Kidney (tissue), 14 donors: Measurements from ENCODE around the gene EEF1G. TPM values are rescaled to one million over a fixed set of nuclear protein-coding genes. Genes with fewer than 3 reads are reported as not detected.

Source experiments
- DNase-seq, 5 donors: peaks; one replicate each; pipeline ENCODE4 v3.0.0-alpha.2; 2013 to 2020
- FAIRE-seq: peaks from 2 replicates; lab custom pipeline; 2012; peaks lifted over from hg19 to GRCh38; lab: Jason Lieb, UNC
- H3K27ac ChIP-seq, 2 donors: one replicate each; pipeline ENCODE4 v1.7.0; 2013; ENCODE audit warnings: low read depth in 2 of 2, low read length in 2 of 2, inconsistent platforms in 1 of 2
- H3K27me3 ChIP-seq: one replicate; pipeline ENCODE4 v1.7.1; 2013; ENCODE audit warnings: low read length, inconsistent platforms; ENCODE audit not compliant: control insufficient read depth, insufficient read depth
- H3K36me3 ChIP-seq, 3 donors: one replicate each; pipeline versions ENCODE4 v1.7.0 to v1.7.1; 2013; ENCODE audit warnings: low read length in 3 of 3, control low read depth in 1 of 3, inconsistent platforms in 1 of 3; ENCODE audit not compliant: insufficient read depth in 3 of 3, control insufficient read depth in 2 of 3
- H3K4me1 ChIP-seq, 3 donors: one replicate each; pipeline versions ENCODE4 v1.7.0 to v1.7.1; 2013; ENCODE audit warnings: low read length in 3 of 3, inconsistent platforms in 1 of 3, low read depth in 1 of 3; ENCODE audit not compliant: control insufficient read depth in 2 of 3, insufficient read depth in 2 of 3
- H3K4me3 ChIP-seq, 3 donors: one replicate each; pipeline versions ENCODE4 v1.7.0 to v1.8.1; 2013; ENCODE audit warnings: low read length in 3 of 3, control low read depth in 1 of 3, inconsistent platforms in 1 of 3
- H3K9ac ChIP-seq, 3 donors: one replicate each; pipeline versions ENCODE4 v1.7.0 to v1.7.1; 2013; ENCODE audit warnings: low read length in 3 of 3, control low read depth in 1 of 3, inconsistent platforms in 1 of 3
- H3K9me3 ChIP-seq, 3 donors: one replicate each; pipeline versions ENCODE4 v1.7.0 to v1.7.1; 2013; ENCODE audit warnings: low read length in 3 of 3, control low read depth in 1 of 3, inconsistent platforms in 1 of 3; ENCODE audit not compliant: control insufficient read depth in 2 of 3, insufficient read depth in 1 of 3
- CTCF ChIP-seq: IDR thresholded peaks from 3 replicates; pipeline ENCODE4 v1.5.1; 2012; ENCODE audit warnings: mild to moderate bottlenecking, moderate library complexity, borderline replicate concordance; ENCODE audit not compliant: insufficient read depth; ENCODE audit errors: extremely low read depth
- intact Hi-C: fragments of 100-400 bp; cut with DNase I; formaldehyde crosslinking; loops from one replicate; pipeline ENCODE4 v1.11.1; 2022
- polyA plus RNA-seq: library from polyadenylated mRNA; stranded (reverse); fragments of 350-450 nt; fragmentation: Illumina TruSeq; extraction: RNeasy Lipid Tissue Mini Kit (QIAGEN cat#74804); gene quantifications from one replicate; pipeline ENCODE4 v1.2.3, GENCODE V29; 2014; ENCODE audit warnings: low read depth, low replicate concordance; ENCODE audit not compliant: insufficient read depth
- total RNA-seq: library from RNA; stranded (reverse); fragmentation: NEBNext Ultra II Directional; extraction: Animal tissue kit (Norgen Biotek cat#: 25700); gene quantifications from one replicate; pipeline ENCODE4 v1.2.1, GENCODE V29; 2021
- donor health status: control.
- donor health status: control.
- donor health status: control.
- donor health status: control.
- donor health status: control.
- donor health status: DM: yes; HTN: yes; CAD: no.
- donor health status: Normal renal cell carcinoma (clear cell type).

The EEF1G gene
- total and polyA plus RNA-seq, 2 donors from 2014 or later = 1,136 to 1,809 TPM

GRCh38 chr11:62602141-62603071 is 28.7 kb upstream of the EEF1G start:
- no peak for FAIRE-seq

GRCh38 chr11:62601372-62602140 is 27.9 kb upstream of the EEF1G start, which contains the start of gene MTA2:
MTA2 (minus strand) TSS chr11:62601865; CDS start chr11:62601450, 415 bp downstream.
- Histone ChIP-seq H3K27me3 (no peaks in the 10 kb centered on the region), H3K36me3 (peaks cover 6 to 29% (median 21%) of the 10 kb centered on the region in 3 donors), H3K4me1 (peaks cover 5 to 18% (median 17%) of the 10 kb centered on the region in 3 donors), H3K9ac (peak within 1 kb of the TSS; percentile 74 to 79 (median 74)), H3K9me3 (no peaks in the 10 kb centered on the region), H3K27ac (peak within 1 kb of the TSS; percentile 91 to 93), H3K4me3 (peak within 1 kb of the TSS; percentile 64 to 77 (median 70))
- no peak for TF ChIP-seq CTCF
- peak; percentile 99 to 100 (median 100) for DNase-seq
- FAIRE-seq = peak; percentile 90
- intact Hi-C loops = no loop called here

More at GRCh38 chr11:62602141-62603071, 28.7 kb upstream of the EEF1G start:
- no peak for TF ChIP-seq CTCF
- H3K4me3 ChIP-seq = peak overlapping the region; percentile 52 to 77 (median 61)
- peaks cover 5 to 18% (median 17%) of the 10 kb centered on the region in 3 donors for H3K4me1 ChIP-seq
- H3K36me3 ChIP-seq = peaks cover 6 to 23% (median 17%) of the 10 kb centered on the region in 3 donors
- H3K27ac ChIP-seq = peak overlapping the region; percentile 69 to 93
- peak overlapping the region in 2 of 3 donors; percentile 27 to 67 for H3K9ac ChIP-seq
- intact Hi-C loops = no loop called here
- peak; percentile 61 to 93 (median 87) for DNase-seq
- H3K27me3 ChIP-seq = no peaks in the 10 kb centered on the region
- H3K9me3 ChIP-seq = no peaks in the 10 kb centered on the region

GRCh38 chr11:62601122-62601371 is 27.4 kb upstream of the EEF1G start:
- H3K9ac ChIP-seq = peak overlapping the region; percentile 74 to 79 (median 74)
- H3K36me3 ChIP-seq = peaks cover 8 to 32% (median 24%) of the 10 kb centered on the region in 3 donors
- no peaks in the 10 kb centered on the region for H3K9me3 ChIP-seq
- H3K4me3 ChIP-seq = peak overlapping the region; percentile 64 to 77 (median 70)
- FAIRE-seq (no peak), DNase-seq (no peak)
- intact Hi-C loops = no loop called here
- H3K27me3 ChIP-seq = no peaks in the 10 kb centered on the region
- TF ChIP-seq CTCF = no peak
- peaks cover 5 to 18% (median 17%) of the 10 kb centered on the region in 3 donors for H3K4me1 ChIP-seq
- H3K27ac ChIP-seq = peak overlapping the region; percentile 91 to 93
